Measurements from ENCODE around the gene CNIH2.

GRCh38 chr11:66290330-66290621, 12.3 kb downstream of the CNIH2 start:
- TF ChIP-seq, protein P1, sequence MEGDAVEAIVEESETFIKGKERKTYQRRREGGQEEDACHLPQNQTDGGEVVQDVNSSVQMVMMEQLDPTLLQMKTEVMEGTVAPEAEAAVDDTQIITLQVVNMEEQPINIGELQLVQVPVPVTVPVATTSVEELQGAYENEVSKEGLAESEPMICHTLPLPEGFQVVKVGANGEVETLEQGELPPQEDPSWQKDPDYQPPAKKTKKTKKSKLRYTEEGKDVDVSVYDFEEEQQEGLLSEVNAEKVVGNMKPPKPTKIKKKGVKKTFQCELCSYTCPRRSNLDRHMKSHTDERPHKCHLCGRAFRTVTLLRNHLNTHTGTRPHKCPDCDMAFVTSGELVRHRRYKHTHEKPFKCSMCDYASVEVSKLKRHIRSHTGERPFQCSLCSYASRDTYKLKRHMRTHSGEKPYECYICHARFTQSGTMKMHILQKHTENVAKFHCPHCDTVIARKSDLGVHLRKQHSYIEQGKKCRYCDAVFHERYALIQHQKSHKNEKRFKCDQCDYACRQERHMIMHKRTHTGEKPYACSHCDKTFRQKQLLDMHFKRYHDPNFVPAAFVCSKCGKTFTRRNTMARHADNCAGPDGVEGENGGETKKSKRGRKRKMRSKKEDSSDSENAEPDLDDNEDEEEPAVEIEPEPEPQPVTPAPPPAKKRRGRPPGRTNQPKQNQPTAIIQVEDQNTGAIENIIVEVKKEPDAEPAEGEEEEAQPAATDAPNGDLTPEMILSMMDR (IDR thresholded peaks at IDR 0.05; ENCODE audit: control extremely low read depth in 1 of 3, insufficient read depth in 1 of 3, low read depth in 1 of 3, low read length in 3 of 3): no peak
- TF ChIP-seq POLR2A (IDR thresholded peaks at IDR 0.05; ENCODE audit: control extremely low read depth in 1 of 2, low read depth in 2 of 2, low read length in 2 of 2) (no peak), RAD21 (IDR thresholded peaks at IDR 0.05 in 1 of 2, conservative IDR thresholded peaks at IDR 0.05 in 1 of 2; ENCODE audit: low read depth in 2 of 2, low read length in 2 of 2) (no peak), ATF2 (IDR thresholded peaks at IDR 0.05; ENCODE audit: low read length) (no peak), HDAC6 (IDR thresholded peaks at IDR 0.05; ENCODE audit: low read depth, low read length) (no peak)

Measured in H1 (cell line).